Measurements from ENCODE around the gene AGK. TPM values are rescaled to one million over a fixed set of nuclear protein-coding genes. Genes with fewer than 3 reads are reported as not detected.

The AGK gene
- polyA plus RNA-seq, 1 donor (not counting 4 experiments of a cell fraction or from before 2014, with no cell fraction given), result 40.0 TPM

DNA sequence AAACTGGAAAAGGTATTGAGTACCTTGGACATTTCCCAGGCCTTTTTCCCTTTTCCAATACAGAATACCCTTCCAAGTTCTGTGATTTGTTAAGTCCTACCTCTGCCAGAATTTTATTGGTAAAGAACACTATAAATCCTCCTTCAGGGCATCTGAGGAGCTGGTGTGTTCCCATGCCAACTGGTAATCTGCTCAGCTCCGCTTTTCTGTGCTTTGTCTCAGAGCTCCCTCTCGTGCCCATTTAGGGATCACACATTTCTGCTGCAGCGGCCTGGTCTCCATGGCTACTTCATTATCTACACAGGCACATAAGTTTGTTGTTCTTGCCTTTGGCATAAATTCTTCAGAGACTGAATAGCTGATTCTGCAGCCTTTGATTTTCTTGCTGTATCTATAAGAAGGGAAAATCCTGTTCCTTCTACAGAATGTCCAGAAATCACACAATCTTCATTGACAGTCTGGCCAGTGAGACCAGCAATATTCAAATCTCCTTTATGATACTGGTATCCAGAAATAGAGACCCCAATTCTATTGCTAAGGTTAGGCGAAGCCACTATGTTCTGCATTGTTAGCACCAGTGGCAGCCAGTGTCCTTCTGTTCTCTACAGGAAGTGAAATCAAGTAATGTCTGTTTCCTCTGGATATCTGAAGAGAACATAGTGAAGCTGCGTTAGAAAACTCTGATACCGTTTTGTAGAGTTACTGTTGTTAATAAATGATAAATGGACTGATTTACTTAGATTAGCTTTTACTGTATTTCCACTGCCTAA is 98.8 kb downstream of the AGK start:
- Histone ChIP-seq H3K9ac (ENCODE audit: control insufficient read depth, extremely low read depth, insufficient read depth, low read length) (no peak overlapping the region), H3K4me1 (ENCODE audit: control insufficient read depth, extremely low read depth, insufficient read depth, low read length) (no peaks in the 10 kb centered on the region), H3K79me2 (ENCODE audit: control insufficient read depth, insufficient read depth, low read length) (no peaks in the 10 kb centered on the region), H3K4me3 (ENCODE audit: control insufficient read depth in 2 of 3, extremely low read depth in 1 of 3, insufficient read depth in 2 of 3, low read depth in 1 of 3, low read length in 3 of 3) (no peak overlapping the region), H3K4me2 (ENCODE audit: control insufficient read depth, extremely low read depth, insufficient read depth, low read depth, low read length) (no peak overlapping the region), H4K20me1 (ENCODE audit: control insufficient read depth, extremely low read depth, insufficient read depth, low read length) (no peaks in the 10 kb centered on the region), H3K9me1 (ENCODE audit: control insufficient read depth, extremely low read depth, insufficient read depth, low read length) (no peaks in the 10 kb centered on the region), H2AFZ (ENCODE audit: control insufficient read depth, low read length) (no peak overlapping the region), H3K27me3 (ENCODE audit: control insufficient read depth, extremely low read depth, insufficient read depth, low read length) (no peaks in the 10 kb centered on the region), H3K27ac (ENCODE audit: control insufficient read depth, insufficient read depth, low read length) (no peak overlapping the region), H3K9me3 (ENCODE audit: control insufficient read depth, low read depth, low read length) (no peaks in the 10 kb centered on the region), H3K36me3 (ENCODE audit: control insufficient read depth in 2 of 2, extremely low read depth in 1 of 2, insufficient read depth in 2 of 2, low read length in 2 of 2) (peaks cover 6 to 11% of the 10 kb centered on the region in 2 experiments)
- TF ChIP-seq EZH2 (IDR thresholded peaks at IDR 0.05; ENCODE audit: low read length), result no peak
- TF ChIP-seq, protein P1, sequence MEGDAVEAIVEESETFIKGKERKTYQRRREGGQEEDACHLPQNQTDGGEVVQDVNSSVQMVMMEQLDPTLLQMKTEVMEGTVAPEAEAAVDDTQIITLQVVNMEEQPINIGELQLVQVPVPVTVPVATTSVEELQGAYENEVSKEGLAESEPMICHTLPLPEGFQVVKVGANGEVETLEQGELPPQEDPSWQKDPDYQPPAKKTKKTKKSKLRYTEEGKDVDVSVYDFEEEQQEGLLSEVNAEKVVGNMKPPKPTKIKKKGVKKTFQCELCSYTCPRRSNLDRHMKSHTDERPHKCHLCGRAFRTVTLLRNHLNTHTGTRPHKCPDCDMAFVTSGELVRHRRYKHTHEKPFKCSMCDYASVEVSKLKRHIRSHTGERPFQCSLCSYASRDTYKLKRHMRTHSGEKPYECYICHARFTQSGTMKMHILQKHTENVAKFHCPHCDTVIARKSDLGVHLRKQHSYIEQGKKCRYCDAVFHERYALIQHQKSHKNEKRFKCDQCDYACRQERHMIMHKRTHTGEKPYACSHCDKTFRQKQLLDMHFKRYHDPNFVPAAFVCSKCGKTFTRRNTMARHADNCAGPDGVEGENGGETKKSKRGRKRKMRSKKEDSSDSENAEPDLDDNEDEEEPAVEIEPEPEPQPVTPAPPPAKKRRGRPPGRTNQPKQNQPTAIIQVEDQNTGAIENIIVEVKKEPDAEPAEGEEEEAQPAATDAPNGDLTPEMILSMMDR (optimal IDR thresholded peaks at IDR 0.05 in 1 of 3, IDR thresholded peaks at IDR 0.05 in 1 of 3, conservative IDR thresholded peaks at IDR 0.05 in 1 of 3; ENCODE audit: extremely low read depth in 1 of 3, insufficient read depth in 2 of 3, low read length in 3 of 3), result peak; percentile 81 to 87 (median 83)
- FAIRE-seq, result peak; percentile 77
- dilution Hi-C loops (cut with MboI; ENCODE audit: extremely low pct_ligation_motif_present, low sequenced_read_pairs), result no loop called here
- DNase-seq (ENCODE audit: low read depth, low spot score), result peak; percentile 15

DNA sequence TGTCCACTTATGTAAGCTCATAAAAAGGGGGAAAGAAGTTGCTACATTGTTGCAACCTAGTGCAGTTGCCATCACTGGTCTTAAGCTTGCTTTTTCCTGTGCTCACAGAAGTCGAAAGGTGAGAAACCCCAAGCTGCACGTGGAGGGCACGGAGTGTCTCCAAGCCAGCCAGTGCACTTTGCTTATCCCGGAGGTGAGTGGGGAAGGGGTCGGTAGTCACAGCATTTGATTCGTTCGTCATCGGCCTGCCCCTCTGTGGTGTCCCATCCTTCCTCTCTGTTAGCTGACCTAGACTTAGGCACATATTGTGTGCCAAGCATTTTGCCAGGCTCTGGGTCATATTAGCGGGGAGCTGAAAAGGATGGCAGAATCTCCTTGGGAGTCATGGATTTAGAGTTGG is 100.2 kb downstream of the AGK start:
- Histone ChIP-seq H3K4me1 (ENCODE audit: control insufficient read depth, extremely low read depth, insufficient read depth, low read length) (no peaks in the 10 kb centered on the region), H3K4me2 (ENCODE audit: control insufficient read depth, extremely low read depth, insufficient read depth, low read depth, low read length) (no peak overlapping the region), H3K36me3 (ENCODE audit: control insufficient read depth in 2 of 2, extremely low read depth in 1 of 2, insufficient read depth in 2 of 2, low read length in 2 of 2) (peaks cover 8 to 11% of the 10 kb centered on the region in 2 experiments), H2AFZ (ENCODE audit: control insufficient read depth, low read length) (no peak overlapping the region), H4K20me1 (ENCODE audit: control insufficient read depth, extremely low read depth, insufficient read depth, low read length) (no peaks in the 10 kb centered on the region), H3K9me1 (ENCODE audit: control insufficient read depth, extremely low read depth, insufficient read depth, low read length) (no peaks in the 10 kb centered on the region), H3K79me2 (ENCODE audit: control insufficient read depth, insufficient read depth, low read length) (no peaks in the 10 kb centered on the region), H3K4me3 (ENCODE audit: control insufficient read depth in 2 of 3, extremely low read depth in 1 of 3, insufficient read depth in 2 of 3, low read depth in 1 of 3, low read length in 3 of 3) (no peak overlapping the region), H3K27ac (ENCODE audit: control insufficient read depth, insufficient read depth, low read length) (no peak overlapping the region), H3K9ac (ENCODE audit: control insufficient read depth, extremely low read depth, insufficient read depth, low read length) (no peak overlapping the region), H3K9me3 (ENCODE audit: control insufficient read depth, low read depth, low read length) (no peaks in the 10 kb centered on the region), H3K27me3 (ENCODE audit: control insufficient read depth, extremely low read depth, insufficient read depth, low read length) (no peaks in the 10 kb centered on the region)
- DNase-seq (ENCODE audit: low read depth, low spot score) (no peak), FAIRE-seq (no peak)
- TF ChIP-seq, protein P1 (optimal IDR thresholded peaks at IDR 0.05 in 1 of 3, IDR thresholded peaks at IDR 0.05 in 1 of 3, conservative IDR thresholded peaks at IDR 0.05 in 1 of 3; ENCODE audit: extremely low read depth in 1 of 3, insufficient read depth in 2 of 3, low read length in 3 of 3), result no peak
- TF ChIP-seq EZH2 (IDR thresholded peaks at IDR 0.05; ENCODE audit: low read length), result no peak
- dilution Hi-C loops (cut with MboI; ENCODE audit: extremely low pct_ligation_motif_present, low sequenced_read_pairs), result no loop called here

All from keratinocyte (primary cell).